Neuronal stem cell (in vitro differentiated cells): ENCODE data around the gene OR5AC2. TPM values are rescaled to one million over a fixed set of nuclear protein-coding genes. Genes with fewer than 3 reads are reported as not detected.

ENCODE experiments used
- DNase-seq: peaks from one replicate; pipeline ENCODE4 v3.0.0-alpha.2; 2013; ENCODE audit warnings: low spot score
- H2AFZ ChIP-seq: one replicate; pipeline ENCODE4 v1.6.1; 2013; ENCODE audit warnings: mild to moderate bottlenecking, low read length, inconsistent platforms
- H2AK5ac ChIP-seq: 2 replicates; pipeline ENCODE4 v1.6.1; 2013; ENCODE audit warnings: low read depth, mild to moderate bottlenecking, inconsistent platforms, low read length, moderate library complexity, mixed read lengths
- H2BK120ac ChIP-seq: 2 replicates; pipeline ENCODE4 v1.6.1; 2013; ENCODE audit warnings: low read depth, mild to moderate bottlenecking, inconsistent platforms, low read length, moderate library complexity, mixed read lengths
- H2BK12ac ChIP-seq: one replicate; pipeline ENCODE4 v1.6.1; 2013; ENCODE audit warnings: low read length, inconsistent platforms
- H2BK15ac ChIP-seq: 2 replicates; pipeline ENCODE4 v1.6.1; 2013; ENCODE audit warnings: mild to moderate bottlenecking, low read length, inconsistent platforms, mixed read lengths
- H2BK5ac ChIP-seq: one replicate; pipeline ENCODE4 v1.6.1; 2013; ENCODE audit warnings: inconsistent platforms, mild to moderate bottlenecking, low read length, moderate library complexity
- H3K14ac ChIP-seq: one replicate; pipeline ENCODE4 v1.6.1; 2013; ENCODE audit warnings: low read length, inconsistent platforms
- H3K18ac ChIP-seq: 2 replicates; pipeline ENCODE4 v1.6.1; 2013; ENCODE audit warnings: low read length, inconsistent platforms
- H3K23ac ChIP-seq: 2 replicates; pipeline ENCODE4 v1.6.1; 2013; ENCODE audit warnings: low read depth, mild to moderate bottlenecking, mixed read lengths, low read length, inconsistent platforms; ENCODE audit not compliant: poor library complexity
- H3K27ac ChIP-seq: replicated peaks from 3 replicates; pipeline ENCODE4 v1.5.1; 2013; ENCODE audit warnings: low read length, inconsistent platforms
- H3K27me3 ChIP-seq, 3 experiments: 2 replicates each; pipeline ENCODE4 v1.6.1; 2013; ENCODE audit warnings: low read length in 3 of 3, mild to moderate bottlenecking in 2 of 3, inconsistent platforms in 1 of 3, low read depth in 1 of 3, mixed read lengths in 1 of 3, moderate library complexity in 1 of 3; ENCODE audit not compliant: control insufficient read depth in 3 of 3, insufficient read depth in 3 of 3
- H3K36me3 ChIP-seq, 2 donors: replicated peaks in 1 of 2; 2 replicates each; pipeline ENCODE4 v1.6.1; 2013; ENCODE audit warnings: low read length in 2 of 2; ENCODE audit not compliant: control insufficient read depth in 2 of 2, insufficient read depth in 2 of 2
- H3K4ac ChIP-seq: 2 replicates; pipeline ENCODE4 v1.6.1; 2013; ENCODE audit warnings: inconsistent platforms, mild to moderate bottlenecking, low read length, moderate library complexity
- H3K4me1 ChIP-seq, 2 donors: 1 replicate in 1 of 2; 2 replicates in 1 of 2; pipeline ENCODE4 v1.6.1; 2013; ENCODE audit warnings: low read length in 2 of 2, low read depth in 1 of 2; ENCODE audit not compliant: control insufficient read depth in 2 of 2, insufficient read depth in 1 of 2
- H3K4me2 ChIP-seq: one replicate; pipeline ENCODE4 v1.6.1; 2013; ENCODE audit warnings: mild to moderate bottlenecking, low read length, inconsistent platforms; ENCODE audit not compliant: insufficient read depth, poor library complexity, severe bottlenecking
- H3K4me3 ChIP-seq, 2 donors: 2 replicates each; pipeline ENCODE4 v1.5.1; 2013; ENCODE audit warnings: low read length in 2 of 2, mild to moderate bottlenecking in 2 of 2, inconsistent platforms in 1 of 2, moderate library complexity in 1 of 2
- H3K79me1 ChIP-seq: one replicate; pipeline ENCODE4 v1.6.1; 2013; ENCODE audit warnings: low read depth, mild to moderate bottlenecking, inconsistent platforms, low read length, moderate library complexity
- H3K9ac ChIP-seq: one replicate; pipeline ENCODE4 v1.6.1; 2013; ENCODE audit warnings: mild to moderate bottlenecking, low read depth, low read length, inconsistent platforms; ENCODE audit not compliant: poor library complexity
- H3K9me3 ChIP-seq, 2 donors: replicated peaks in 1 of 2; 2 replicates each; pipeline versions ENCODE3 to v1.6.1; 2013; ENCODE audit warnings: low read length in 2 of 2, mild to moderate bottlenecking in 2 of 2, inconsistent platforms in 1 of 2, low read depth in 1 of 2, mixed read lengths in 1 of 2, moderate library complexity in 1 of 2; ENCODE audit not compliant: control insufficient read depth in 2 of 2, insufficient read depth in 1 of 2
- H4K8ac ChIP-seq: one replicate; pipeline ENCODE4 v1.6.1; 2013; ENCODE audit warnings: low read depth, mild to moderate bottlenecking, inconsistent platforms, low read length, moderate library complexity
- H4K91ac ChIP-seq: one replicate; pipeline ENCODE4 v1.6.1; 2013; ENCODE audit warnings: low read length, low read depth, mild to moderate bottlenecking, inconsistent platforms; ENCODE audit not compliant: poor library complexity
- WGBS, 2 donors: extraction: QIAGEN DNeasy Blood & Tissue Kit; methylation state at CpG; one replicate each; pipeline ENCODE4 v1.1.7; 2013; ENCODE audit warnings: missing lambda C conversion rate in 2 of 2, mixed read lengths in 1 of 2; ENCODE audit not compliant: insufficient read length in 2 of 2, insufficient replicate concordance in 1 of 2; ENCODE audit errors: extremely low coverage in 2 of 2; 5-methylcytosine and 5-hydroxymethylcytosine counted together
- polyA plus RNA-seq, 2 experiments: library from polyadenylated mRNA; stranded (reverse); fragments of 200-250 nt; gene quantifications; one replicate each; pipeline ENCODE4 v1.2.3, GENCODE V29; 2013

OR5AC2 gene
- polyA plus RNA-seq (2013, experiment 1 of 2): not detected
- not detected for polyA plus RNA-seq (2013, experiment 2 of 2)

GRCh38 chr3:98086873-98087272 is at the start of gene OR5AC2:
Gene OR5AC2, plus strand, starts transcription at chr3:98087173. Its CDS starts 0 bp downstream, at chr3:98087173.
- no CpG with 5 or more reads among the region's 4 CpGs for WGBS, 2 donors
- Histone ChIP-seq H3K4me1 (no peaks in the 10 kb centered on the region), H2BK15ac (no peak within 1 kb of the TSS), H4K91ac (no peak within 1 kb of the TSS), H3K9ac (no peak within 1 kb of the TSS), H3K18ac (no peak within 1 kb of the TSS), H3K23ac (no peak within 1 kb of the TSS), H3K9me3 (no peaks in the 10 kb centered on the region), H2AK5ac (no peak within 1 kb of the TSS), H3K79me1 (no peaks in the 10 kb centered on the region), H3K14ac (no peak within 1 kb of the TSS), H3K4ac (no peak within 1 kb of the TSS), H3K27me3 (no peaks in the 10 kb centered on the region), H2BK12ac (no peak within 1 kb of the TSS), H3K36me3 (no peaks in the 10 kb centered on the region), H4K8ac (no peak within 1 kb of the TSS), H3K27ac (no peak within 1 kb of the TSS), H2BK5ac (no peak within 1 kb of the TSS), H2AFZ (no peak within 1 kb of the TSS), H3K4me3 (no peak within 1 kb of the TSS), H3K4me2 (no peak within 1 kb of the TSS), H2BK120ac (no peak within 1 kb of the TSS)
- DNase-seq: no peak

GRCh38 chr3:98038286-98038685 is 48.7 kb upstream of the OR5AC2 start:
- Histone ChIP-seq H3K23ac (no peak overlapping the region), H3K27me3 (peaks cover 0 to 10% (median 0%) of the 10 kb centered on the region in 3 experiments), H3K27ac (no peak overlapping the region), H2AK5ac (no peak overlapping the region), H3K9ac (no peak overlapping the region), H3K36me3 (no peaks in the 10 kb centered on the region), H3K79me1 (no peaks in the 10 kb centered on the region), H3K9me3 (peaks cover 0 to 2% of the 10 kb centered on the region in 2 donors), H2BK5ac (no peak overlapping the region), H3K4me2 (no peak overlapping the region), H3K18ac (no peak overlapping the region), H3K4ac (no peak overlapping the region), H3K14ac (no peak overlapping the region), H4K91ac (no peak overlapping the region), H2BK15ac (no peak overlapping the region), H2AFZ (no peak overlapping the region), H2BK12ac (no peak overlapping the region), H3K4me1 (no peaks in the 10 kb centered on the region), H2BK120ac (no peak overlapping the region), H3K4me3 (no peak overlapping the region), H4K8ac (no peak overlapping the region)
- WGBS, 2 donors: no CpG with 5 or more reads among the region's 3 CpGs
- no peak for DNase-seq

GRCh38 chr3:98038876-98039275 is 48.1 kb upstream of the OR5AC2 start:
- no peak overlapping the region for H3K4ac ChIP-seq
- no peak overlapping the region for H3K14ac ChIP-seq
- no peak overlapping the region for H3K18ac ChIP-seq
- peaks cover 0 to 10% (median 0%) of the 10 kb centered on the region in 3 experiments for H3K27me3 ChIP-seq
- no peak overlapping the region for H3K9ac ChIP-seq
- H3K36me3 ChIP-seq: no peaks in the 10 kb centered on the region
- no peak overlapping the region for H4K91ac ChIP-seq
- DNase-seq: no peak
- H2AFZ ChIP-seq: peak overlapping the region; percentile 88
- no peak overlapping the region for H2BK5ac ChIP-seq
- H2BK12ac ChIP-seq: no peak overlapping the region
- no peak overlapping the region for H2AK5ac ChIP-seq
- no peak overlapping the region for H3K27ac ChIP-seq
- no peaks in the 10 kb centered on the region for H3K79me1 ChIP-seq
- H3K4me3 ChIP-seq: no peak overlapping the region
- H3K4me2 ChIP-seq: no peak overlapping the region
- no CpG with 5 or more reads among the region's 3 CpGs for WGBS, 2 donors
- H3K4me1 ChIP-seq: no peaks in the 10 kb centered on the region
- H2BK15ac ChIP-seq: no peak overlapping the region
- H2BK120ac ChIP-seq: no peak overlapping the region
- no peak overlapping the region for H3K23ac ChIP-seq
- H3K9me3 ChIP-seq: peaks cover 0 to 2% of the 10 kb centered on the region in 2 donors
- H4K8ac ChIP-seq: no peak overlapping the region

- no peak overlapping the region for H3K4ac ChIP-seq
- H3K14ac ChIP-seq: no peak overlapping the region
- peak overlapping the region; percentile 93 for H3K4me2 ChIP-seq
- no peak overlapping the region for H4K91ac ChIP-seq
- no peak overlapping the region for H3K9ac ChIP-seq
- no peak overlapping the region for H3K23ac ChIP-seq
- no peak overlapping the region for H3K27ac ChIP-seq
- H3K27me3 ChIP-seq: peaks cover 0 to 8% (median 0%) of the 10 kb centered on the region in 3 experiments
- peak; percentile 82 for DNase-seq
- H2BK15ac ChIP-seq: no peak overlapping the region
- no peak overlapping the region for H2BK12ac ChIP-seq
- no peak overlapping the region for H2BK5ac ChIP-seq
- no peaks in the 10 kb centered on the region for H3K79me1 ChIP-seq
- WGBS, 2 donors: no CpG with 5 or more reads among the region's 13 CpGs
- H3K4me3 ChIP-seq: peak overlapping the region; percentile 36 to 73
- H3K9me3 ChIP-seq: peaks cover 0 to 2% of the 10 kb centered on the region in 2 donors
- H2BK120ac ChIP-seq: no peak overlapping the region
- no peaks in the 10 kb centered on the region for H3K36me3 ChIP-seq
- H3K18ac ChIP-seq: peak overlapping the region; percentile 58
- H2AFZ ChIP-seq: peak overlapping the region; percentile 88
- H4K8ac ChIP-seq: no peak overlapping the region
- no peak overlapping the region for H2AK5ac ChIP-seq
- no peaks in the 10 kb centered on the region for H3K4me1 ChIP-seq
These were observed 47.5 kb upstream of the OR5AC2 start for GRCh38 chr3:98039322-98040024.
